D721Med (cell line): Measurements from ENCODE around the gene SEMA3F.

Experiments used
- DNase-seq: peaks from one replicate; pipeline ENCODE4 v3.0.0; 2011; ENCODE audit warnings: low spot score; ENCODE audit not compliant: insufficient read length
- FAIRE-seq: peaks from 2 replicates; lab custom pipeline; 2011; peaks lifted over from hg19 to GRCh38; lab: Jason Lieb, UNC
- TF ChIP-seq, protein P1 (sequence below): IDR thresholded peaks from 2 replicates; pipeline ENCODE4 v1.5.1; 2012; ENCODE audit warnings: mild to moderate bottlenecking, control low read depth; ENCODE audit not compliant: insufficient read depth; ENCODE audit errors: missing control alignments

The SEMA3F gene

DNA sequence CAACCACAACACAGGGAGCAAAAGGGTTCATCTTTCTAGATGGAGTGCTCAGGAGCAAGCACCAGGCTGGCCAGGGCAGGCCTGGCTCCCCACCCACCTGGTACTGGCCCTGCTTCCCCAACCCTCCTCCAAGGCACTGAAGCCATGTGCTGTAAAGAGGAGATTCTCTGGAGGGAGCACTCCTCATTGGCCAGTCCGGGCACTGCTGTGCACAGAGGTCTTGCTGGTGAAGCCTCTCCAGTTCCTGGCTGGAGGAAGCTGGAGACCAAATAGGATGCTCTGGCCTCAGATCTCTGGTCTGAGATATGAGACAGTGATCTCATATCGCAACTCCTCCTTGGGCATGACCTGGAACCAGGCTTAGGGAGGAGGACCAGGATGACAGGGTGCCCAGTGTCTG lies 7.7 kb upstream of the SEMA3F start:
- FAIRE-seq (no peak), DNase-seq (no peak)
- TF ChIP-seq, protein P1, sequence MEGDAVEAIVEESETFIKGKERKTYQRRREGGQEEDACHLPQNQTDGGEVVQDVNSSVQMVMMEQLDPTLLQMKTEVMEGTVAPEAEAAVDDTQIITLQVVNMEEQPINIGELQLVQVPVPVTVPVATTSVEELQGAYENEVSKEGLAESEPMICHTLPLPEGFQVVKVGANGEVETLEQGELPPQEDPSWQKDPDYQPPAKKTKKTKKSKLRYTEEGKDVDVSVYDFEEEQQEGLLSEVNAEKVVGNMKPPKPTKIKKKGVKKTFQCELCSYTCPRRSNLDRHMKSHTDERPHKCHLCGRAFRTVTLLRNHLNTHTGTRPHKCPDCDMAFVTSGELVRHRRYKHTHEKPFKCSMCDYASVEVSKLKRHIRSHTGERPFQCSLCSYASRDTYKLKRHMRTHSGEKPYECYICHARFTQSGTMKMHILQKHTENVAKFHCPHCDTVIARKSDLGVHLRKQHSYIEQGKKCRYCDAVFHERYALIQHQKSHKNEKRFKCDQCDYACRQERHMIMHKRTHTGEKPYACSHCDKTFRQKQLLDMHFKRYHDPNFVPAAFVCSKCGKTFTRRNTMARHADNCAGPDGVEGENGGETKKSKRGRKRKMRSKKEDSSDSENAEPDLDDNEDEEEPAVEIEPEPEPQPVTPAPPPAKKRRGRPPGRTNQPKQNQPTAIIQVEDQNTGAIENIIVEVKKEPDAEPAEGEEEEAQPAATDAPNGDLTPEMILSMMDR = no peak

DNA sequence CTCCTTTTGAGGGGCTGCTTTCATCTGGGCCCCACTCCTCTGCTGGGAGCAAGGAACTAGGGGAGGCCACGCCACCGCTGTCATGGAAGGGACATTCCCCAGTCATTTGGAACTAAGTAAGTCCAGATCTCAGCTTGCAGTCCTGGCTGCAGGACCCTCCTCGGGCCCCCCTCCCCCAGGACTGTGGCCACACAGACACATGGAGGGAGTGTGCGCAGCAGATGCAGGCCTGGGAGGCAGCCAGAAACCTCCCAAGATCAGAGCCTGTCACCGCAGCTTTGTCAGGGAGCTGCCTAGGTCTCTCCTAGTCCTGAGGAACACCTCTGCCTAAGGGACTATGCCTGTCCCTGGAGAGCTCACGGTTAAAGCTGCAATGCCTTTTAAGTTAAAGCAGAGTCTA lies 7.3 kb upstream of the SEMA3F start:
- TF ChIP-seq, protein P1 = no peak
- DNase-seq (no peak), FAIRE-seq (no peak)

DNA sequence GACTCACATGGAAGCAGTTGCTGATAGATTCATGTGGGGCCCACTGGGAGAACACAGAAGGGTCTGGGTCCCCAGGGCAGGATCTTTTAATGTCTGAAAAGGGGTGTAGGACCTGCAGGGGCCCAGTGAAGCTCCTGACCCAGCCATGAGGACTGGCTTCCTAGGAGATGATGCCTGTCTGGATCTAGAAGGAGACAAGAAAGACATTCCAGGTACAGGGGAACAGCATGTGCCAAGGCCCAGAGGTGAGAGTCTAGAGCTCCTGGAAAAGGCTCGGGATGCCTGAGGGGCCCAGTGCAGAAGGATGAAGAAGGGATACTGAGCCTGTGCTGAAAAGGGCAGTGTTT lies 4.7 kb upstream of the SEMA3F start:
- TF ChIP-seq, protein P1 = no peak
- FAIRE-seq = no peak
- no peak for DNase-seq

DNA sequence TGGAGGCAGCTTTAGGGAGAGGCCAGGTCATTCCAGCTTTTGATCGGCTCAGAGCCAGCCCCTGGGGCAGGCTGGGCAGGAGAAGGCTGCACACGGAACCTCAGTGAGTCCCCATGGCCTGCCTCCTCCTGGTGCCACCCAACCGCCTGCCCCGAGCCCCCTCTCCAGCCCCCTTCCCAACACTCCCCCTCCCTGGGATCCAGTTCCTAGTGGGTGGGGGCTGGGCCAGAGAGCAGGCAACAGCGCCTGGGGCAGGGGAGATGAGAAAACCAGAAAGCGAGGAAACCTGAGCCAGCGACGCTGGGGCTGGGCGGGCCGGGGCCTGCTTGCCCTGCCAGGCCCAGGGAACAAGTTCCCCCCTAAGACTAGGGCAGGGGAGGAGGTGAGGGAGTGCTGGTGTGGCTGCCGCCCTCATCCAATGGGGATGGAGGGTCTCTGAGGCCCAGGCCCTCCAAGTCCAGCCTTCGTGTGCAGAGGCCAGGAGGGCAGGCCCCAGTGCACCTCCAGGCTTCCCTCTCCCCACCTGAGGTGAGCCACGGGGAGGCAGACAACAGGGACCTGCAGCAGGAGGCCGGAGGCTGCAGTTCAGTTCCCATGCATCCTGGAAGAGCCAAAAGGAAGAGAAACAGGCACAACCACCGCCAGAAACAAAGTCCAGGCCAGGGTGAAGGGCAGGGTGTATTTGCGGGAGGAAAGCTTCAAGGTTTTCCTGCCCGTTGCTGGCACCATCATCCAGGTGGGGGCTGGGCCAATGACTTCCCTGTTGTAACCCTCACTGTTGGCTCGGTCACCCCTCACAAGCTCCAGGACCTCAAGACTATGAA lies 4.0 kb upstream of the SEMA3F start:
- TF ChIP-seq, protein P1 = no peak
- DNase-seq (no peak), FAIRE-seq (no peak)

DNA sequence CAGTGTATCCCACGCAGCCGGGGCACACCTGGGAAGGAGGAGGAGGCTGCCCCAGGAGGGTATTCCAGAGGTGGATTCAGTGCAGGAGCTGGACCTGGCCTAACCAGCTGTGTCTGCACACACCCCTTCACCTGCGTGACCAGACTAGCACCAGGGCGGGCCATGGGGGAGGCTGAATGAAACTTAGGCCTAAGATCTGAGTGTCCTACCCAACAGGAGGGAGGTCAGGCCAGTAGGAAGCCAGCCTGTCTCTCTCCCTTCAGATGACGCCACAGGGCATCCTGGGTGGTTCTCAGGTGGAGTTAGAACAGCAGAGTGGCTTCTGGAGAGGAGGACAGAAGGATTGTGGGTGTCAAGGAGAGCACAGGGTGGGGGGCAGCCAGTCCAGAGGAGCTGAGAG lies 3.4 kb upstream of the SEMA3F start:
- FAIRE-seq (no peak), DNase-seq (no peak)
- TF ChIP-seq, protein P1 = no peak

DNA sequence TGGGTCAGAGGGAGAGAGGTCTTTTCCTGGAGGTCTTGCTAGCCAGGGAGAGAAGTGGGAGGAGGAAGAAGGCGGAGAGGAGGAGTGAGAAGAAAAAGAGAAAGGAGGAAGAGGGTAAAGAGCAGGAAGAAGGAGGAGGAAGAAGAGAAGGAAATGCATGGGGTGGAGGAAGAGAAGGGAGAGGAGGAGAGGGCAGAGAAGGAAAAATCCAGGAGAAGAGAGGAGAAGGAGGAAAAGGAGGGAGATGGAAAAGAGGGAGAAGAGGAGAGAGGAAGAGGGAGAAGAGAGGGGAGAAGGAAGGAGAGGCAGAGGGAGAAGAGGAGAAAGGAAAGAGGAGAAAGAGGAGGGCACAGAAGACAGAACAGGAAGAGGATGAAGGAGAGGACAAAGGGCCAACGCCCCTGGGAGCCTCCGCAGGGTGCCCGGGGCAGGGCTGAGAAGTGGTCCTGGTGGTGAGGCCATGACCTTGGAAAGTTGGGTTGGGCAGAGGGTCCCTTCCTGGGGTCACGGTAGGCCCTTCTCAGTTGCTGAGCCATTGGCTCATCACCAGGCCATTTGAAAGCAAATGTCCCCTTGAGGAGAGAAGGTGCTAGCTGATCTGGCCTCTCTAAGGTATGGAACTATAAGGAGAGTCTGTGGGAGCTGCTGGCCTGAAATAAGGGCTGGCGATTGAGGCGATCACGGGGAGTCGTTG lies 1.2 kb upstream of the SEMA3F start:
- DNase-seq (no peak), FAIRE-seq (no peak)

DNA sequence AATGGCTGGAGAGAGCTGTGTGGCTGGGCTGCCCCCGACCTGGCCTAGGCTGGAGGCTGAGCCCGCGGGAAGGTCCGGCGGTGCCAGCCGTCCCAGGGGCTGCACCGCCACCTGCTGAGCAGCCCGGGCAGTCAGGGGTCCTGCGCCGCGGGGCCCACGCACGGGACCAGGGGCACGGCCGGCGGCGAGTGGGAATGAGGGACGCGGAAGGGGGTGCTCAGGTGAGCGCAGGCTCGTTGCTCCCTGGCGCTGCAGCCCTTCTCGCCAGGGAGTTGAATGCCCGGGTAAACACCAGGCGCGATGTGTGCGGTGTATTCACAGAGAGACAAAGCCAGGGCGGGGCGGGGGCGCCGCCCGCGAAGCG lies 666 bp upstream of the SEMA3F start:
- DNase-seq = no peak

More for the DNA sequence above, 1.2 kb upstream of the SEMA3F start:
- TF ChIP-seq, protein P1 = no peak

More for the DNA sequence above, 666 bp upstream of the SEMA3F start:
- TF ChIP-seq, protein P1 = peak; percentile 55
- FAIRE-seq = no peak
